GM10248 (cell line): ENCODE results near the gene MEPE.

Experiments used
- CTCF ChIA-PET: fragments of 300-600 bp; sonication (Branson Sonifier 250); formaldehyde crosslinking; extraction: SDS; loops from one replicate; lab custom pipeline; 2021; ENCODE audit warnings: antibody characterized with exemption; lab: Yijun Ruan, JAX
- POLR2A ChIA-PET: fragments of 350-650 bp; sonication (Branson Sonifier 250); formaldehyde crosslinking; extraction: SDS; loops from one replicate; lab custom pipeline; 2020; ENCODE audit warnings: antibody characterized with exemption; lab: Yijun Ruan, JAX
- DNase-seq: peaks from one replicate; pipeline ENCODE4 v3.0.0; 2012; ENCODE audit errors: extremely low spot score
- TF ChIP-seq, protein P1 (sequence below): IDR thresholded peaks from 2 replicates; pipeline ENCODE4 v1.5.1; 2012; ENCODE audit warnings: mild to moderate bottlenecking, low read depth; ENCODE audit errors: extremely low read depth, missing control alignments, control extremely low read depth

Gene MEPE

GRCh38 chr4:87823724-87824123 is 9.0 kb upstream of the MEPE start:
- TF ChIP-seq, protein P1, sequence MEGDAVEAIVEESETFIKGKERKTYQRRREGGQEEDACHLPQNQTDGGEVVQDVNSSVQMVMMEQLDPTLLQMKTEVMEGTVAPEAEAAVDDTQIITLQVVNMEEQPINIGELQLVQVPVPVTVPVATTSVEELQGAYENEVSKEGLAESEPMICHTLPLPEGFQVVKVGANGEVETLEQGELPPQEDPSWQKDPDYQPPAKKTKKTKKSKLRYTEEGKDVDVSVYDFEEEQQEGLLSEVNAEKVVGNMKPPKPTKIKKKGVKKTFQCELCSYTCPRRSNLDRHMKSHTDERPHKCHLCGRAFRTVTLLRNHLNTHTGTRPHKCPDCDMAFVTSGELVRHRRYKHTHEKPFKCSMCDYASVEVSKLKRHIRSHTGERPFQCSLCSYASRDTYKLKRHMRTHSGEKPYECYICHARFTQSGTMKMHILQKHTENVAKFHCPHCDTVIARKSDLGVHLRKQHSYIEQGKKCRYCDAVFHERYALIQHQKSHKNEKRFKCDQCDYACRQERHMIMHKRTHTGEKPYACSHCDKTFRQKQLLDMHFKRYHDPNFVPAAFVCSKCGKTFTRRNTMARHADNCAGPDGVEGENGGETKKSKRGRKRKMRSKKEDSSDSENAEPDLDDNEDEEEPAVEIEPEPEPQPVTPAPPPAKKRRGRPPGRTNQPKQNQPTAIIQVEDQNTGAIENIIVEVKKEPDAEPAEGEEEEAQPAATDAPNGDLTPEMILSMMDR: no peak
- ChIA-PET POLR2A (no interaction called here), CTCF (interaction anchor here (1.5 kb wide), 1 partner anchor 10 kb away, joined by 5 read pairs; no protein-coding TSS in a partner anchor)
- no peak for DNase-seq

DNA sequence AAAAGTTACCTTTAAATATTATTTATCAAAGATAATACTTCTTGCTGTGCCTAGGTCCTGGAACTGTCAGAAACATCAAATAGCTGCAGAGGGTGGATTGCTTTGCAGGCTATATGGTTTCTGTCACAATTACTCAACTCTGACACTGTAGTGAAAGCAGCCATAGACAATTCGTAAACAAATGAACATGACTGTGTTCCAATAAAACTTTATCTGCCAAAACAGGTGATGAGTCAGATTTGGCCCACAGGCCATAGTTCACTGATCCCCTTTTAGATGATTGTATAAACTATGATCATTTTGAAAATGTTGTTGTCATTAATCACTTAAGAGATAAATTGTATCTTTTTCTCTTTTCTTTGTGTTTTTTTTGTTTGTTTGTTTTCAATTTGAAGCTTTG is 8.4 kb upstream of the MEPE start:
- ChIA-PET CTCF (interaction anchor here (1.5 kb wide), 1 partner anchor 10 kb away, joined by 5 read pairs; no protein-coding TSS in a partner anchor), POLR2A (no interaction called here)
- DNase-seq: no peak
- TF ChIP-seq, protein P1: no peak

DNA sequence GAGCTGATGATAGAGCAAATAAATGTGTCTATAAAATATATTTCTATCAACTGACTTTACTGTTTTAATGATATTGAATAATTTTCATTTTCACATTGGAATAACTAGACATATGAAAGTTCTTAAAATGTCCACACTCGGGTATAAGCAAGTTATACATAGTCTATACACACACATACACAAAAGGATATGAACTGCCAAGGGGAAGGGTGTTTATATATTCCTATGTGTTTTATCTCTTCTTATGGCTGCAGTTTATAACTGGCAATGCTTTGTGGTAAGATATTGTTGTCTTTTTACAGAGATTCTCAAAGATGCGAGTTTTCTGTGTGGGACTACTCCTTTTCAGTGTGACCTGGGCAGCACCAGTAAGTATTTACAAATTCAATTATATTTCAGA is 1.6 kb downstream of the MEPE start:
- ChIA-PET POLR2A (no interaction called here), CTCF (interaction anchor here (1.0 to 1.1 kb wide), 3 partner anchors 10 to 157 kb away, joined by 3 to 5 read pairs (median 3); no protein-coding TSS in a partner anchor)

DNA sequence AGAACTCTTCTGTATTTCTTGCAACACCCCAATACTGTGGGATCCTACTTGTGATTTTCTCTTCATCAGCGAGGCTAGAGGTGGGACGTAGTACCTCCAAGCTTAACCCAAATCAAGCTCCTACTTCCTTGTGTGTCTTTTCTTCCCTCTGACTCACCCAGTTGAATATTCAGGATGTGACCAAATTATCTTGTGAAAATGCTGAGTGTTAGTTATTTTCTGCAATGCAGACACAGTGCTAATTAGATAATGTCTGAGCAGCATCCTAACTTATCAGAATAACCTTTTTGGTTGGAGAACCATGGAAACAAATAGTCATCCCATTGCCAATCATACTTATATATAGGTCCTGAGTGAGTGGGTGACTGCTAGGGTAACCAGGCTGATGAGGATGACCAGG is 2.4 kb downstream of the MEPE start:
- ChIA-PET CTCF (interaction anchor here (1.0 kb wide), 1 partner anchor 14 kb away, joined by 3 read pairs; no protein-coding TSS in a partner anchor), POLR2A (no interaction called here)
- TF ChIP-seq, protein P1: no peak
- DNase-seq: no peak

More for the DNA sequence above, 1.6 kb downstream of the MEPE start:
- TF ChIP-seq, protein P1: no peak
- no peak for DNase-seq

DNA sequence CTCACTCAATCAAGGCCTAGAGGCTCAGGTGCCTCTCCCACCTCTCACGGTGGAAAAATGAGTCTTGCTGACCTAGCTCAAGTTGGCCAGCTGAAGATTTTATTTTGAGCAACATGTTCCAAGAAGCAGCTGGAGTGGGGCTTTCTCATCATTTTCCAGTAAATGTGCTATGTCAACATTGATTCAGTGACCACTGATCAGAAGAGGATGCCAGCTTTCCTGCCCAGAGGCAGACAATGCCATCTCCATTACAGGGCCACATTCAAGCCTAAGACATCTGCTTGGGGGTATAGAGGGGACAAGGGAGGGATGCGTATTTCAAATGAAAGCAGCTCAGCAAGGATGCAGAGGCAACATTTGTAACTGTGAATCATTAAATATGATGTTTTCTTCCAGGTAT is 3.0 kb downstream of the MEPE start:
- CTCF ChIA-PET: no interaction called here
- no peak for DNase-seq
- TF ChIP-seq, protein P1: no peak
- POLR2A ChIA-PET: no interaction called here

GRCh38 chr4:87838205-87838604 is 5.4 kb downstream of the MEPE start:
- TF ChIP-seq, protein P1: no peak
- CTCF ChIA-PET: interaction anchor here (0.9 to 3.1 kb wide), 8 partner anchors 9 to 161 kb away, joined by 3 to 19 read pairs (median 4); no protein-coding TSS in a partner anchor

More at GRCh38 chr4:87838205-87838604, 5.4 kb downstream of the MEPE start:
- POLR2A ChIA-PET: no interaction called here
- no peak for DNase-seq
